Ishikawa (cell line): Measurements from ENCODE around the gene SERPINE2.

ENCODE experiments used
- CEBPB ChIP-seq: IDR thresholded peaks from 2 replicates; pipeline ENCODE4 v1.6.1; 2012
- CREB1 ChIP-seq: IDR thresholded peaks from 2 replicates; pipeline ENCODE4 v1.6.1; 2012; ENCODE audit warnings: low read depth
- EGR1 ChIP-seq: IDR thresholded peaks from 2 replicates; pipeline ENCODE4 v1.6.1; 2012
- EP300 ChIP-seq: IDR thresholded peaks from 2 replicates; pipeline ENCODE4 v1.6.1; 2012; ENCODE audit warnings: borderline replicate concordance
- FOXM1 ChIP-seq: IDR thresholded peaks from 2 replicates; pipeline ENCODE4 v1.6.1; 2012; ENCODE audit warnings: low read depth, borderline replicate concordance
- NFIC ChIP-seq: IDR thresholded peaks from 2 replicates; pipeline ENCODE4 v1.6.1; 2012
- RAD21 ChIP-seq: IDR thresholded peaks from 2 replicates; pipeline ENCODE4 v1.6.1; 2012; ENCODE audit warnings: low read depth
- TAF1 ChIP-seq: IDR thresholded peaks from 2 replicates; pipeline ENCODE4 v1.6.1; 2012; ENCODE audit warnings: low read depth, mild to moderate bottlenecking
- TCF12 ChIP-seq: IDR thresholded peaks from 2 replicates; pipeline ENCODE4 v1.6.1; 2012; ENCODE audit warnings: low read depth
- TEAD4 ChIP-seq: IDR thresholded peaks from 2 replicates; pipeline ENCODE4 v1.6.1; 2012
- YY1 ChIP-seq: IDR thresholded peaks from 2 replicates; pipeline ENCODE4 v1.6.1; 2012; ENCODE audit warnings: low read depth
- ZBTB7A ChIP-seq: IDR thresholded peaks from 2 replicates; pipeline ENCODE4 v1.6.1; 2012; ENCODE audit warnings: low read depth
- TF ChIP-seq, protein P1 (sequence below): IDR thresholded peaks from 2 replicates; pipeline ENCODE4 v1.6.1; 2012
- TF ChIP-seq, protein P2 (sequence below): IDR thresholded peaks from 2 replicates; pipeline ENCODE4 v1.6.1; 2012
- TF ChIP-seq, protein P3 (sequence below): IDR thresholded peaks from 2 replicates; pipeline ENCODE4 v1.6.1; 2012; ENCODE audit warnings: low read depth, mild to moderate bottlenecking

Gene SERPINE2

DNA sequence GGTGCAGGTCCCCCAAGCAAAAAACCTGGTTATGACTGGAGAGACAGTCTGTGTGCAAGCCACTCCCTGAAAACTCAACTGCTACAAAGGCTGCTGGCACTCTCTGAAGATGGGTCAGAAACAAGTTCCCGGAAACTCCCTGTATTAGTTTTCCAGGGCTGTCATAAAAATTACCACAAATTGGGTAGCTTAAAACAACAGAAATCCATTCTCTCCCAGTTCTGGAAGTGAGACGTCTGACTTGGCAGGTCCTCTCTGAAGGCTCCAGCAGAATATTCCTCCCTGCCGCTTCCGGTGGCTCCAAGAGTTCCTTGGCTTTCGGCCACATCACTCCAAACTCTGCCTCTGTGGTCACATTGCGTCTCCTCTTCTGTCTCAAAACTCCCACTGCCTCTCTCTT, 30.1 kb upstream of the SERPINE2 start:
- TF ChIP-seq EP300 = no peak
- no peak for TF ChIP-seq NFIC
- TF ChIP-seq TEAD4 = no peak
- TF ChIP-seq FOXM1 = no peak
- TF ChIP-seq CEBPB = no peak
- no peak for TF ChIP-seq YY1
- no peak for TF ChIP-seq ZBTB7A
- no peak for TF ChIP-seq RAD21
- TF ChIP-seq, protein P1, sequence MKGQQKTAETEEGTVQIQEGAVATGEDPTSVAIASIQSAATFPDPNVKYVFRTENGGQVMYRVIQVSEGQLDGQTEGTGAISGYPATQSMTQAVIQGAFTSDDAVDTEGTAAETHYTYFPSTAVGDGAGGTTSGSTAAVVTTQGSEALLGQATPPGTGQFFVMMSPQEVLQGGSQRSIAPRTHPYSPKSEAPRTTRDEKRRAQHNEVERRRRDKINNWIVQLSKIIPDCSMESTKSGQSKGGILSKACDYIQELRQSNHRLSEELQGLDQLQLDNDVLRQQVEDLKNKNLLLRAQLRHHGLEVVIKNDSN = no peak
- TF ChIP-seq, protein P2, sequence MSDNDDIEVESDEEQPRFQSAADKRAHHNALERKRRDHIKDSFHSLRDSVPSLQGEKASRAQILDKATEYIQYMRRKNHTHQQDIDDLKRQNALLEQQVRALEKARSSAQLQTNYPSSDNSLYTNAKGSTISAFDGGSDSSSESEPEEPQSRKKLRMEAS = no peak

DNA sequence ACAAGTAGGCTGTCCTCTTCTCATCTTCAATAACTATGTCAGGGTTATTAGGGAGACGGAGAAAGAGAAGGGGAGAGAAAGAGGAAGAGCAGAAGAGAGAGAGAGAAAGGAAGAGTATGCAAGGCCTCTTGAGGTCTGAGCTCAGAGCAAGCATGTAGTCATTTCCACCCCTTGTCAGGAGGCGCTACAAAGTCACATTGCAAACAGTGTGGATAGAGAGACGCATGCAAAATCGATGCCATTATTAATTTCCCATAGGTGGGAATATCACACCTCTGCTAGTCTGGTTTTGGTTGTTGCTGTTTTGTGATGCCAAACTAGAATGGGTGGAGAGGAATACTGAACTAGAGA, 24.2 kb upstream of the SERPINE2 start:
- TF ChIP-seq ZBTB7A = no peak
- no peak for TF ChIP-seq YY1
- no peak for TF ChIP-seq NFIC
- no peak for TF ChIP-seq RAD21
- no peak for TF ChIP-seq FOXM1

DNA sequence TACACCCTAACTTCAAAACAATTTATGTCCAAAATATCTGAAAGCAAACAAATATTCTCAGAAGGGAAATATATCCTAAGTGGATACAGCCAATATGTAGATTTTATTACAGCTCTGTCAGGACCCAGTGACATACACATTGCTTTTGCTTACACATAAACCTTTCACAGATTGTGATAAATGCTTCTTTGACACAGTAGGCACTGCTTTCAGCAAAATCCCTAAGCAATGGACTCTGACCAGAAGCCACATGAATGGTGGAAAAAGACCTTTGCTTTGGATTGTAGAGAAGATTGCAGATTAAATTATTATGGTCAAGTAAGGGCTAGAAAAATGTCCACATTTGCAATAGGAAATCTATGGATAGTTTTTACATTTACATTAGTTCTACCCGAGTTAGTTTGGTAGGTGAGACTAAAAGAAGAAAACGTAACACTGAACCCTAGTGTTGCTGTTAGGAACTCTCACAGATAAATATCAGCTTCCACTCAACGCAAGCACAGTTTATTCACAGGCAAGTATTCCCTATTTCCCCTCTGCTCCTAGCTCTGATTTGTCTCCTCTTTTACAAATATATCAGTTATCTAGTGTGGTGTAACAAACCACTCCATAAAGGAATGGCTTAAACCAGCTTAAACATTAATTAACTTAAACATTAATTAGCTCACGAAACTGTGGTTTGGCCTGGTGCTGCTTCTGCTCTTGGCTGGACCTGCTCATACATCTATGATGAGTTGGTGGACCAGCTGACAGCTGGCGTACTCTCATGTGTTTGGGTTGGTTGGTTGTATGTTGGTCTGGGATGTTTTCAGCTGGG, 23.6 kb upstream of the SERPINE2 start:
- TF ChIP-seq NFIC = no peak
- TF ChIP-seq CEBPB = no peak

DNA sequence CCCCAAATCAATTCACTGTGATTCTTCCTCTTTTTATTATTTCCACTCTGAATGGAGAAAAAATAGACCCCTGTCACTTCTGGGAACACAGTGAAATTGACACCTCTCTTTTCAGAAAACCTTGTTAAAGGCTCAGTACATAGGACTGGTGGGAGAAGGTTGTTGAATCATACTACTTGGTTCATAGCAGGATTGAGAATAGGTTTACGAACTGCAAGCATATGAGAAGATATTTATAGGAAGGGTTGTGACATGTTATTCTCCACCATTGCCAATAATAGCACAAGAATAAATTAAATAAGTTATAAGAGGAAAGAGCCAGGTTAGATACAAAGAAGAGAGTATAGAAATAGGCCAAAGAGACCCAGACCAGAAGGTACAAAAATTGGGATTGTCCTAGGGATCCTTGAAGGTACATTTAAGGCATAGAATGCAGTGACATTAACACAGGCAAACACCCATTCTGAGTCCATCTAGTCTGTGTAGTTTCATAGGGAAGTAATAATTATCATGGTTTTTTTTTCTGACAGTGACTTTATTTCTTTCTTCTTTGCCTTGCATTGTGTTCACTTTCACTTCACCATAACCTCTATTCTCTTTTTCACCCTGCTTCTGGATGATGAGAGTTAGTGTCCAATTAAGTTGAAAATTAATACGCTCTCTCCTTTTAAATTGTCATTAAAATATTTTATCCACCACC, 21.8 kb upstream of the SERPINE2 start:
- TF ChIP-seq ZBTB7A (no peak), FOXM1 (no peak), NFIC (no peak), TCF12 (no peak)

DNA sequence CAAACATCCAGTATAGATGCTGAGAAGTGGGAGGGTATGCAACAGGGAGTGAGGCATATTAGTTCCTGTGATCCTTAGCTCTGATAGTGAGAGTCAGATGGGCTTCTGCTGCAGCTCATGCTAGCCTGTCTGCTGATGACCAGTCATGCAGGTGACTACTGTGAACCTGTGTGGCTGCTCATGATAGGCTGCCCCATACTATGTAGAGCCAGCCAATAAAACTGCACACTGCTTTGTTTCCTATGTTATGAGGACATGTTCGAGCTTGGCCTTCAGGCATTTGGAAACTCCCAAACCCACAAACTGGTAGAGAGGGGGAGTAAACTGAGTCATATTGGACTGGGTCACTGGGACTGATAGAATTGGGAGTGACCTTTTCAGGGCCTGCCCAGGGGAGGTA, 20.1 kb upstream of the SERPINE2 start:
- TF ChIP-seq, protein P3, sequence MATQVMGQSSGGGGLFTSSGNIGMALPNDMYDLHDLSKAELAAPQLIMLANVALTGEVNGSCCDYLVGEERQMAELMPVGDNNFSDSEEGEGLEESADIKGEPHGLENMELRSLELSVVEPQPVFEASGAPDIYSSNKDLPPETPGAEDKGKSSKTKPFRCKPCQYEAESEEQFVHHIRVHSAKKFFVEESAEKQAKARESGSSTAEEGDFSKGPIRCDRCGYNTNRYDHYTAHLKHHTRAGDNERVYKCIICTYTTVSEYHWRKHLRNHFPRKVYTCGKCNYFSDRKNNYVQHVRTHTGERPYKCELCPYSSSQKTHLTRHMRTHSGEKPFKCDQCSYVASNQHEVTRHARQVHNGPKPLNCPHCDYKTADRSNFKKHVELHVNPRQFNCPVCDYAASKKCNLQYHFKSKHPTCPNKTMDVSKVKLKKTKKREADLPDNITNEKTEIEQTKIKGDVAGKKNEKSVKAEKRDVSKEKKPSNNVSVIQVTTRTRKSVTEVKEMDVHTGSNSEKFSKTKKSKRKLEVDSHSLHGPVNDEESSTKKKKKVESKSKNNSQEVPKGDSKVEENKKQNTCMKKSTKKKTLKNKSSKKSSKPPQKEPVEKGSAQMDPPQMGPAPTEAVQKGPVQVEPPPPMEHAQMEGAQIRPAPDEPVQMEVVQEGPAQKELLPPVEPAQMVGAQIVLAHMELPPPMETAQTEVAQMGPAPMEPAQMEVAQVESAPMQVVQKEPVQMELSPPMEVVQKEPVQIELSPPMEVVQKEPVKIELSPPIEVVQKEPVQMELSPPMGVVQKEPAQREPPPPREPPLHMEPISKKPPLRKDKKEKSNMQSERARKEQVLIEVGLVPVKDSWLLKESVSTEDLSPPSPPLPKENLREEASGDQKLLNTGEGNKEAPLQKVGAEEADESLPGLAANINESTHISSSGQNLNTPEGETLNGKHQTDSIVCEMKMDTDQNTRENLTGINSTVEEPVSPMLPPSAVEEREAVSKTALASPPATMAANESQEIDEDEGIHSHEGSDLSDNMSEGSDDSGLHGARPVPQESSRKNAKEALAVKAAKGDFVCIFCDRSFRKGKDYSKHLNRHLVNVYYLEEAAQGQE = no peak
- TF ChIP-seq EP300 = no peak
- TF ChIP-seq NFIC = no peak

DNA sequence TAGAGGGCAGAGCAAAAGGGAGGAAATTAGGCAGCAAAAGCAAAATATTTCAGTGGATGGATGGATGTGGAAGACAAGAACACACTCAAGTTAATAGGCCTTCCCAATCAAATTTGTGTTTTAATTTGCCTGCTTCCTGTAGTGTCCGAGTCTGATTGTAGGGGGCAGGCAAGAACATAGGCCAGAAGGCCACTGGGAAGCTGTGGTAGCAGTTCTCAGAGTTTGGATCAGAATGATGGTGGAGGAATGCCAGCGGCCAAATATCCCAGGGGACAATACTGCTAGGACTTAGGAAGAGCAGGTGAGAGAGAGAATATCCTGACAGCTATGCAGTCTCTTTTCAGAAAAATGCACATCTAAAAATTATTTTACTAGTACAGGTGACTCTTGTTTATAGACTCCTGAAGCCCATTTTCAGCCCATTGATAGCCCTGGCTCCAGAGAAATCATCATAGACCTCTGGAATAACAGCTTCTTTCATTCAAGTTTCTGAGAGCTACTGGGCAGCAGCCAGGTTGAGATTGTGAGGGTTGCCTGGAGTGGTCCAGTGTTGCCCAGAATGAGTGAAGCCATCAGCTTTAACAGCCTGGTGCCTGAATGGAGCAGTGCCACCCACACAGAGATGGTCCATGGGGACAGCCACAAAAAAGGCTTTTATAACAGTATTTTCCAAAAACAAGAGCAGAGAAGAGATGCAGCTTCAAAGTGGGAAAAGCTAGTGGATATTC, 19.1 kb upstream of the SERPINE2 start:
- TF ChIP-seq NFIC = no peak
- no peak for TF ChIP-seq TCF12
- no peak for TF ChIP-seq TAF1
- no peak for TF ChIP-seq ZBTB7A
- no peak for TF ChIP-seq CEBPB
- no peak for TF ChIP-seq TEAD4
- TF ChIP-seq, protein P2 = no peak
- TF ChIP-seq, protein P3 = no peak
- TF ChIP-seq YY1 = no peak
- no peak for TF ChIP-seq CREB1
- no peak for TF ChIP-seq EP300
- TF ChIP-seq EGR1 = no peak
- TF ChIP-seq RAD21 = no peak
- no peak for TF ChIP-seq FOXM1
